Measurements from ENCODE around the gene CDH1.
"Not testable (repeated sequence)": the region's sequence is repeated elsewhere in the genome, so short reads cannot be mapped to it uniquely, and the experiment has no call there.

CDH1 gene

DNA sequence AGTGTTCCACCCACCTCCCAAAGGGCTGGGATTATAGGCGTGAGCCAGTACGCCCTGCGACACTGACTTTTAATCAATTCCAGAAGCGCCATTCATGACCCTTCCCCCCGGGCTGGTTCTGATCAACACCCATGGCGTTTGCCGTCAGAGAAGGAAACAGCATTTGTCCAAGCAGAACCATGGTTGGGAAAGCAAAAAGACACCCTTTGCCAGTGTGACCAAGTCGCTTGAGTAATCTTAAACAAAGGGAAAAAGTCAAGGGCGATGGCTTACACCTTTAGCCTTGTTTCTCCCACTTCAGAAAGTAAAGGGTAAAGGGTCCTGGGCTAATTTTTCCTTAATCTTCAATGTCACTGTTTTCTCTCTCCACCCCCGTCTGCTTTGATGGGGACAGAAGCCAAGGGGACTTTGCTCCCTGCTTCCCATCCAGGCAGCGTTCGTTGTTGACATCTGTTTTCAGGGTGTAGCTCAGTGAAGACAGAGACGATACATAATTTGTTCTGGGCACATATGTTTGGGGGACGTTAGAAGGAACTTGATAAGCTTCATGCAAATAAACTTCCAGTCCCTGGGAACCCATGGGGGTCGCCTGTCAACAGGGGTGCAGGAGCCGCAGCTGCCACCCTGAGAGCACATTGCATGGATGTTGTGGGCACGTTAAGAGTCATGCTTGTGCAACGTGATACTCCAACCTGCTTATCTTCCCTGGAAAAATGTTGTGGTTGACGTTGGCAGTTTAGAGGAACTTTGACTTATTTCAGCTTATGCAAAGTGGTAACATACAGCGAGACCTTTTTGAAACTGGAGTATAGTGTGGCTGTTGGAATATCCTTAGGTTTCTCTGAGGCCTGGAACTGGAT is 55.6 kb downstream of the CDH1 start:
- DNase-seq, result no peak

DNA sequence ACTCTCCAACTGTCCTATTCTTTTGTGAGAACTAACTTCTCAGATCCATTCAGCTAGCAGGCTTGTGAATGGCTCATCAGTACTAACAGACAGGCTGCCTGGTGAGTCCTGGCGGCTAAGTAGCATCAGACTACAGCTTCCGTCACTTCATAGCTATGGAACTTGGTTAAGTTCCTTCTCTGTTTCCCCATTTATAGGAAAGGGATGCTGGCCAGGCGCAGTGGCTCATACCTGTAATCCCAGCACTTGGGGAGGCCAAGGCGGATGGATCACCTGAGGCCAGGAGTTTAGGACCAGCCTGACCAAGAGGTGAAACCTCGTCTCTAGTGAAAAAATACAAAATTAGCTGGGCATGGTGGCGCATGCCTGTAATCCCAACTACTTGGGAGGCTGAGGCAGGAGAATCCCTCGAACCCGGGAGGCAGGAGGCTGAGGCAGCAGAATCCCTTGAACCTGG is 56.3 kb downstream of the CDH1 start:
- DNase-seq, result no peak

GRCh38 chr16:68798398-68798797 is 61.3 kb downstream of the CDH1 start:
- DNase-seq, result no peak

GRCh38 chr16:68800257-68800875 is 63.3 kb downstream of the CDH1 start:
- peak; percentile 29 for DNase-seq

DNA sequence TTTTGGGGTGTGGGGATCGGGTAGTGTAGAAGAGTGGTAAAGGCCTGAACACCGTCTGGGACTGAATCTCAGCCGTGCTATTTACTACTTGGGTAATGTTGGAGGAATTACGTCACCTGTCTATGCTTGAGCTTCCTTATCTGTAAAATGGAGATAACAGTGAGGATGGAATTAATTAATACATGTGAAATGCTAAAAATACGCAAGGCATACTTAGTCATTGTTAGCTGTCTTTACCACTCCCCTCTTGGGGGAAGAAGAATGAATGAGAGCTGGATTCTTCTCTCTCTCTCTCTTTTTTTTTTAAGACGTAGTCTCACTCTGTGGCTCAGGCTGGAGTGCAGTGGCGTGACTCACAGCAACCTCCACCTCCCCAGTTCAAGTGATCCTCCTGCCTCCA is 65.1 kb downstream of the CDH1 start:
- no peak for DNase-seq

GRCh38 chr16:68806422-68806821 is 69.3 kb downstream of the CDH1 start:
- DNase-seq, result no peak

DNA sequence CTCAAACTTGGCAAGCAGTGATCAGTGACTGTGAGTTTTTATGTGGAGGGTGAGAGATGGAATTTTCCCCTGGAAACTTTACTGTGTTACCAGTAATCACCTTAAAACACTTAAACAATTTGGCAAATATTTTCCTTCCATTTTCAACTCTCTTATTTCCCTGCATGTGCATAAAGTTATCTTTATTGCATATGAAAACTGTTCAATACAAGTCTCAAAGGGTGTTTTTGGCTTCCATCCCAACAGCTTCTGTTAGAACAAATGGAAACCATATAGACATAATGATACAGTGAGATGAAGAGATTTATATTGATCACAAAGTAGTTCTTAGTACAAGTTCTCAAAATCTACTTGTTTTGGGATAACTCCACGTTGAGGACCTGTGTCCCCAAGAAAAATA is 69.9 kb downstream of the CDH1 start:
- no peak for DNase-seq

- no peak for DNase-seq
Observed at GRCh38 chr16:68814516-68814915, 77.4 kb downstream of the CDH1 start.

GRCh38 chr16:68823401-68824135 is 86.5 kb downstream of the CDH1 start:
- DNase-seq, result no peak

GRCh38 chr16:68825427-68825826 is 88.3 kb downstream of the CDH1 start:
- no peak for DNase-seq

GRCh38 chr16:68826652-68827051 is 89.6 kb downstream of the CDH1 start:
- DNase-seq, result no peak

DNA sequence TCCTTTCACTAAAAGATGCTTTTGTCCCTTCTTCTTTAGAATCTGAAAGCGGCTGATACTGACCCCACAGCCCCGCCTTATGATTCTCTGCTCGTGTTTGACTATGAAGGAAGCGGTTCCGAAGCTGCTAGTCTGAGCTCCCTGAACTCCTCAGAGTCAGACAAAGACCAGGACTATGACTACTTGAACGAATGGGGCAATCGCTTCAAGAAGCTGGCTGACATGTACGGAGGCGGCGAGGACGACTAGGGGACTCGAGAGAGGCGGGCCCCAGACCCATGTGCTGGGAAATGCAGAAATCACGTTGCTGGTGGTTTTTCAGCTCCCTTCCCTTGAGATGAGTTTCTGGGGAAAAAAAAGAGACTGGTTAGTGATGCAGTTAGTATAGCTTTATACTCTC is 96.2 kb downstream of the CDH1 start:
- DNase-seq, result no peak

GRCh38 chr16:68834550-68834949 is 97.5 kb downstream of the CDH1 start:
- DNase-seq, result no peak

DNA sequence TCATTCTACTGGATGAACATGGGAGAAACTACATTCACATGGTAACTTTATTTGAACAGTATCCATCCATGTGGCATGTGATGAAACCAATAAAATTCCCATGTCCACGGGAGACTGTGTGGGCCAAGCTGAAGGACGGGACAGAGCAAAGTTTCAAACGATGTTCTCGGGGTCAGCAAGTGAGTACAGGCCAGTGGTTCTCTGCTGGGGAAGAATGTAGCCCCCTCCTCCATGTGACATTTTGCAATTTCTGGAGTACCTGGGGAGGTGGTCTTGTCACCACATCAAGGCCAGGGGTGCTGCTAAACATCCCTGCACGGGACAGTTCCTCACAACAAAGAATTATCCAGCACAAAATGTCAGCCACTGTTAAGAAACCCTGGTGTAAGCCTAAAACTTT is 98.9 kb downstream of the CDH1 start:
- no peak for DNase-seq

DNA sequence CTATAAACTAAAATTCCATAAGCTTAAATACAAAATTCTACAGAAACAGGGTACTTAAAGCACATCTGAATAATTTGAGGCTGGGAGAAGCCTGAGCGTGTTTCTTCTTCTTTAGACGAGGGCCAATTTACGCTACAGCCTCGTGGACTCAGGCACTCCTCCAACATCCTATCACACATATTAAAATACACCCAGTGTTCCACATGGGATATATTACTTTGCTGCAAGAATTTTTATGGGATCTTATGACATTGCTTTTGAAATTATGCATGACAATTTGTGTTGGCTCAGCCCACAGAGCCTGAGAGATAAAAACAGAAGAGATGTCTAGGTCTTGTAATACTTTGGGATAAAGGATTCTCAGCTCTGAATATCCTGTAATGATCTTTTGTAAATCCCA is 102.7 kb downstream of the CDH1 start:
- no peak for DNase-seq

DNA sequence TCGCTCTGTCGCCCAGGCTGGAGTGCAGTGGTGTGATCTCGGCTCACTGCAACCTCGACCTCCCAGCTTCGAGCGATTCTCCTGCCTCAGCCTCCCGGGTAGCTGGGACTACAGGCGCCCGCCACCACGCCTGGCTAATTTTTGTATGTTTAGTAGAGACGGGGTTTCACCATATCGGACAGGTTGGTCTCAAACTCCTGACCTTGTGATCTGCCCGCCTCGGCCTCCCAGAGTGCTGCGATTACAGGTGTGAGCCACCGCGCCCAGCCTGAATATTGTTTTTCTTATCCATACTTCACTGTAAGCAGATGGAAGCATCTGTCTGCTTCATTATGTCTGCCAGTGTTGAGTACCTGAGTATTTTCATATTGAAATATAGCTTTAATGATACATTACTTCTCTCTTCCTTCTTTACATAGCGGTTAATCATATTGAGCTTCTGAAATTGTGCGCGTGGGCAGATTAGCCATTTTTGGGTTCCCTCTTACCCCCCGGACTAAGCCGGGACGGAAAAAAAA is 105.9 kb downstream of the CDH1 start:
- DNase-seq, result not testable (repeated sequence)

- peak; percentile 83 for DNase-seq
Observed at GRCh38 chr16:68843482-68844210, 106.6 kb downstream of the CDH1 start, which contains the start of gene TANGO6. TSS of gene TANGO6 (plus strand) at chr16:68843531. CDS start at chr16:68843618, 87 bp downstream.

- no peak for DNase-seq
Observed at GRCh38 chr16:68844211-68844564, 107.1 kb downstream of the CDH1 start.

DNA sequence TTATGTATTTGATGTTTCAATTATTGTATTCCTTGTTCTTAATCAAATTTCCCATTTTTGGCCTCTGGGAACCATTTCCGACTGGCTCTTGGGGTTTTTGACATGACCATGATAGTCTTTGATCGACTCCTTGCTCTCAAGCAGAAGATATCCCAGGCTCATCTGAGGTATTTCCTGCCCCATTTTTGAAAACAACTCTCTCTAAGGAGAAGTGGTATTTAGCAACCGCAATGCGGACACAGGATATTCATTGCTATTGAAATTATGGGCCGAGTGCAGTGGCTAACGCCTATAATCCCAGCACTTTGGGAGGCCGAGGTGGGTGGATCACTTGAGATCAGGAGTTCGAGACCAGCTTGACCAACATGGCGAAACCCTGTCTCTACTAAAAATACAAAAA is 111.7 kb downstream of the CDH1 start:
- DNase-seq, result no peak

GRCh38 chr16:68850481-68850880 is 113.4 kb downstream of the CDH1 start:
- DNase-seq, result no peak

DNA sequence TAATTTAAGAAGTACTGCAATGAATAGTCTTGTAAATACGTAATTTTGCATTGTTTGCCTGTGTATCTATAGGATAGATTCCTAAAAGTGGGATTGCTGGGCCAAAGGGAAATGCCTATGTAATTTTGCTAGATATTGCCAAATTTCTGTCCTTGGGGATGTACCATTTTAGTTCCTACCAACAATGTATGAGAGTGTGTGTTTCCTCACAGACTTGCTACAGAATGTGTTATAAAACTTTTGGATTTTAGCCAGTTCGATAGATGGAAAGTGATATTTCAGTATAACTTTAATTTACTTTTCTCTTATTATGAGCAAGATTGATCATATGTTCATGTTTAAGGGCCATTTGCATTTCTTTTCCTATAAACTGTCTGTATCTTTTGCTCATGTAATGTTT is 114.5 kb downstream of the CDH1 start:
- no peak for DNase-seq

DNA sequence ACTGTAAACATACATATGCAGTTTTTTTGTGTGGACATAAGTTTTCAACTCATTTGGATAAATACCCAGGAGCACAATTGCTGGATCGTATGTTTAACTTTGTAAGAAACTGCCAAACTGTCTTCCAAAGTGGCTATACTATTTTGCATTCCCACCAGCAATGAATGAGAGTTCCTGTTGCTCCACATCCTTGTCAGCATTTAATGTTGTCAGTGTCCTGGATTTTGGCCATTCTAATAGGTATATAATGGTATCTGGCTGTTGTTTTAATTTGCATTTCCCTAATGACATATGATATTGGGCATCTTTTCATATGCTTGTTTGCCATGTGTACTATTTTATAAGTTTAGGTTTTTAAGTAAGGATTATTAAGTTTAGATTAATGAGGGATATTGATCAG is 120.4 kb downstream of the CDH1 start:
- DNase-seq, result no peak

GRCh38 chr16:68859828-68860227 is 122.7 kb downstream of the CDH1 start:
- no peak for DNase-seq
